Measurements from ENCODE around the gene CGNL1.

GRCh38 chr15:57344282-57344681, 32.0 kb upstream of the CGNL1 start:
- TF ChIP-seq POLR2AphosphoS5 (IDR thresholded peaks at IDR 0.05; ENCODE audit: low read depth, low read length), result no peak
- TF ChIP-seq REST (IDR thresholded peaks at IDR 0.05; ENCODE audit: insufficient read depth in 1 of 2, low read depth in 2 of 2, low read length in 2 of 2), result no peak
- no peak for TF ChIP-seq SIN3A (IDR thresholded peaks at IDR 0.05; ENCODE audit: borderline replicate concordance, insufficient read depth, low read length)
- no peak for TF ChIP-seq FOXP2 (optimal IDR thresholded peaks at IDR 0.05; ENCODE audit: borderline replicate concordance, extremely low read depth, extremely low read length, insufficient read depth)
- TF ChIP-seq TAF1 (IDR thresholded peaks at IDR 0.05; ENCODE audit: borderline replicate concordance, insufficient read depth, low read length), result no peak
